Upper lobe of left lung (tissue), 6 donors: ENCODE results near the gene TMEM269. TPM values are rescaled to one million over a fixed set of nuclear protein-coding genes. Genes with fewer than 3 reads are reported as not detected.

Source experiments
- ATAC-seq, 2 donors: fragments of 200-7000 bp; cut with Tn5 transposase; one replicate each; pipeline ENCODE4 v1.9.1; 2022; ENCODE audit warnings: mild to moderate bottlenecking in 2 of 2, moderate library complexity in 2 of 2; ENCODE audit not compliant: low FRiP score in 2 of 2
- DNase-seq, 2 donors: peaks; one replicate each; pipeline ENCODE4 v3.0.0-alpha.2; 2019 to 2020
- H3K27ac ChIP-seq, 4 donors: fragments of 200-600 bp; sonication (generic); one replicate each; pipeline ENCODE4 v1.5.1; 2016 to 2019
- H3K27me3 ChIP-seq, 4 donors: fragments of 200-600 bp; sonication (generic); one replicate each; pipeline ENCODE4 v1.5.1; 2017 to 2019
- H3K36me3 ChIP-seq, 4 donors: fragments of 200-600 bp; sonication (generic); one replicate each; pipeline ENCODE4 v1.5.1; 2016 to 2019
- H3K4me1 ChIP-seq, 4 donors: fragments of 200-600 bp; sonication (generic); one replicate each; pipeline ENCODE4 v1.5.1; 2018 to 2019
- H3K4me3 ChIP-seq, 4 donors: fragments of 200-600 bp; sonication (generic); one replicate each; pipeline ENCODE4 v1.5.1; 2017 to 2019; ENCODE audit warnings: mild to moderate bottlenecking in 2 of 4, moderate library complexity in 1 of 4
- H3K9me3 ChIP-seq, 4 donors: fragments of 200-600 bp; sonication (generic); one replicate each; pipeline ENCODE4 v1.5.1; 2018 to 2019
- EP300 ChIP-seq, 4 donors: sonication (generic); formaldehyde crosslinking; IDR thresholded peaks; one replicate each; pipeline ENCODE4 v1.5.1; 2017; ENCODE audit warnings: antibody characterized with exemption in 4 of 4, control low read depth in 2 of 4
- POLR2A ChIP-seq, 4 donors: fragments of 450-650 bp; IDR thresholded peaks; one replicate each; pipeline ENCODE4 v1.5.1; 2016 to 2017; ENCODE audit warnings: antibody characterized with exemption in 4 of 4, mild to moderate bottlenecking in 2 of 4
- POLR2AphosphoS5 ChIP-seq, 2 donors: sonication (generic); formaldehyde crosslinking; IDR thresholded peaks; one replicate each; pipeline ENCODE4 v1.5.1; 2017; ENCODE audit warnings: antibody characterized with exemption in 2 of 2
- WGBS, 2 donors: methylation state at CpG; one replicate each; pipeline ENCODE4 v1.1.5; 2017 to 2018; 5-methylcytosine and 5-hydroxymethylcytosine counted together
- total RNA-seq, 6 donors: library from RNA; depleted of rRNA in 4 of 6; stranded (reverse); fragments of >200 nt in 4 of 6; gene quantifications; one replicate each; pipeline versions ENCODE4 v1.1.0 to v1.2.1, GENCODE V29; 2016 to 2021
- TF ChIP-seq, protein P1 (sequence below), 6 experiments: fragments of 450-650 bp in 4 of 6; fragments of 200-600 bp in 2 of 6; sonication (generic) in 2 of 6; IDR thresholded peaks; one replicate each; pipeline ENCODE4 v1.5.1; 2016 to 2019; ENCODE audit warnings: antibody characterized with exemption in 6 of 6
- donor health status: DM: no; HTN: no; CAD: no; lungs with moderate emphysema.
- donor health status: DM: no; HTN: yes; CAD: no; lungs with severe emphysema.

The TMEM269 gene
- total RNA-seq, 6 donors from 2014 or later: 0.07 to 2.1 (median 0.14) TPM; not detected in 2

- Histone ChIP-seq H3K4me3 (no peak overlapping the region), H3K4me1 (no peaks in the 10 kb centered on the region), H3K36me3 (peaks cover 0 to 15% (median 8%) of the 10 kb centered on the region in 4 donors), H3K27me3 (no peaks in the 10 kb centered on the region), H3K9me3 (no peaks in the 10 kb centered on the region), H3K27ac (no peak overlapping the region)
- DNase-seq: no peak
- no peak for ATAC-seq
- TF ChIP-seq POLR2AphosphoS5 (IDR thresholded peaks at IDR 0.05) (no peak), POLR2A (IDR thresholded peaks at IDR 0.05) (no peak)
- TF ChIP-seq, protein P1, sequence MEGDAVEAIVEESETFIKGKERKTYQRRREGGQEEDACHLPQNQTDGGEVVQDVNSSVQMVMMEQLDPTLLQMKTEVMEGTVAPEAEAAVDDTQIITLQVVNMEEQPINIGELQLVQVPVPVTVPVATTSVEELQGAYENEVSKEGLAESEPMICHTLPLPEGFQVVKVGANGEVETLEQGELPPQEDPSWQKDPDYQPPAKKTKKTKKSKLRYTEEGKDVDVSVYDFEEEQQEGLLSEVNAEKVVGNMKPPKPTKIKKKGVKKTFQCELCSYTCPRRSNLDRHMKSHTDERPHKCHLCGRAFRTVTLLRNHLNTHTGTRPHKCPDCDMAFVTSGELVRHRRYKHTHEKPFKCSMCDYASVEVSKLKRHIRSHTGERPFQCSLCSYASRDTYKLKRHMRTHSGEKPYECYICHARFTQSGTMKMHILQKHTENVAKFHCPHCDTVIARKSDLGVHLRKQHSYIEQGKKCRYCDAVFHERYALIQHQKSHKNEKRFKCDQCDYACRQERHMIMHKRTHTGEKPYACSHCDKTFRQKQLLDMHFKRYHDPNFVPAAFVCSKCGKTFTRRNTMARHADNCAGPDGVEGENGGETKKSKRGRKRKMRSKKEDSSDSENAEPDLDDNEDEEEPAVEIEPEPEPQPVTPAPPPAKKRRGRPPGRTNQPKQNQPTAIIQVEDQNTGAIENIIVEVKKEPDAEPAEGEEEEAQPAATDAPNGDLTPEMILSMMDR (IDR thresholded peaks at IDR 0.05): no peak
Measured at GRCh38 chr1:42831273-42831672, 46.5 kb downstream of the TMEM269 start.

DNA sequence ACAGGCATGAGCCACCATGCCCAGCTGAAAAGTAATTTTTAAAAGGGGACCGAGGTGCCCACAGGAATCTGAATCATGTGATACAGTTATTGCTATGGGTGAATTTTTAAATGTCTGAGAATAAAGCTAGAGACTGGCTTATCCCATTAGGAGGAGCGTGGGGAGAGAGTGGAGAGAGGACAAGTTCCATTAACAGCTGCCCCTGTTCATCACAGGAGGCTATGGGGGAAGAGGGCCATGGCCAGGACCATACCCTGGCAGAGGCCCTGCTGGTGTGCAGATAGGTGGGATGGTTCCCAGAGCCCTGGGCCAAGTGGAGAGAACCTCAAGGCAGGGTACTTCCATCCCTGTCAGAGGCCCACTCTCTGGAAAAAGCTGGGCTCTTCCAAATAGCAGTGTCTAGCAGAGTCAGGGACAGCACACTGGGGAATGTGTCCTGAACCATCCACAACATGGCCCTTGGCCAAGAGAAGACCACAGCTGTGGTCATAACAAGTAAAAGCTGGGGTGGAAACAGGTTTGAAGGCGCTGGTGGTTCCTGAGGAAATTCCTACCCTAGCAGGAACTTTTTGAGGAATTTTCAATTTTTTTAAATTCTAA lies 48.0 kb downstream of the TMEM269 start:
- 90 to 95% methylated on average over 3 of the region's 3 CpGs for WGBS, 2 donors
- Histone ChIP-seq H3K27me3 (no peaks in the 10 kb centered on the region), H3K9me3 (no peaks in the 10 kb centered on the region), H3K27ac (no peak overlapping the region), H3K4me3 (no peak overlapping the region), H3K36me3 (peaks cover 0 to 15% (median 8%) of the 10 kb centered on the region in 4 donors), H3K4me1 (no peaks in the 10 kb centered on the region)
- DNase-seq (no peak), ATAC-seq (no peak)
- TF ChIP-seq, protein P1 (IDR thresholded peaks at IDR 0.05): no peak
- TF ChIP-seq POLR2AphosphoS5 (IDR thresholded peaks at IDR 0.05) (no peak), EP300 (IDR thresholded peaks at IDR 0.05) (no peak), POLR2A (IDR thresholded peaks at IDR 0.05) (no peak)

DNA sequence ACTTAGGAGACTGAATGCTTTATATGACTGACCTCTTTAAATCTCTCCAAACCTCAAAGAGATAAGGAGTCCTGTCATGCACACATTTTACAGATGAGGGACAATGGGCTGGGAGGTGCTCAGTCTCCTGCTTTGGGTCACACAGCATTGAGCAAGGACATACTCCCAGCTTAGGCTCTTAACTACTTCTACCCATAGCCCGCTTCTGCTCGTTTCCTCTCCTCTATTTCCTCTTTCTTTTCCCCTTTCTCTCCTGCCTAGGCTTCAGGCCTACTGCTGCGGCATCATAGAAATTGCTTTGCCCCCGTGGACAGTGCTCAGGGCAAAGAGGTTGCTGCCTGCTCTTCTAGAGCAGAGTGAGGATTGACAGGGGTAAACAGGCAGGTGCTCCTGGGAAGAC lies 49.2 kb downstream of the TMEM269 start:
- TF ChIP-seq POLR2AphosphoS5 (IDR thresholded peaks at IDR 0.05): no peak
- DNase-seq: no peak
- Histone ChIP-seq H3K4me1 (no peaks in the 10 kb centered on the region), H3K4me3 (no peak overlapping the region), H3K9me3 (no peaks in the 10 kb centered on the region), H3K36me3 (peaks cover 0 to 15% (median 6%) of the 10 kb centered on the region in 4 donors), H3K27ac (no peak overlapping the region), H3K27me3 (no peaks in the 10 kb centered on the region)
- peak in 1 of 2 donors; percentile 26 for ATAC-seq
- 78 to 82% methylated on average over 4 of the region's 4 CpGs for WGBS, 2 donors

- Histone ChIP-seq H3K4me3 (no peak overlapping the region), H3K4me1 (no peaks in the 10 kb centered on the region), H3K9me3 (no peaks in the 10 kb centered on the region), H3K27ac (no peak overlapping the region), H3K36me3 (peaks cover 0 to 14% (median 4%) of the 10 kb centered on the region in 4 donors), H3K27me3 (no peaks in the 10 kb centered on the region)
- ATAC-seq: no peak
- no peak for DNase-seq
- 89 to 93% methylated on average over 5 of the region's 5 CpGs for WGBS, 2 donors
- TF ChIP-seq EP300 (IDR thresholded peaks at IDR 0.05) (no peak), POLR2A (IDR thresholded peaks at IDR 0.05) (no peak), POLR2AphosphoS5 (IDR thresholded peaks at IDR 0.05) (no peak)
- TF ChIP-seq, protein P1 (IDR thresholded peaks at IDR 0.05): no peak
Measured at GRCh38 chr1:42834803-42835202, 50.0 kb downstream of the TMEM269 start.

GRCh38 chr1:42835422-42835821 lies 50.6 kb downstream of the TMEM269 start:
- Histone ChIP-seq H3K9me3 (no peaks in the 10 kb centered on the region), H3K4me3 (no peak overlapping the region), H3K4me1 (no peaks in the 10 kb centered on the region), H3K36me3 (peaks cover 0 to 7% (median 2%) of the 10 kb centered on the region in 4 donors), H3K27me3 (no peaks in the 10 kb centered on the region), H3K27ac (no peak overlapping the region)
- ATAC-seq (no peak), DNase-seq (no peak)
- 79 to 100% methylated on average over 2 of the region's 2 CpGs for WGBS, 2 donors
- TF ChIP-seq POLR2A (IDR thresholded peaks at IDR 0.05) (no peak), POLR2AphosphoS5 (IDR thresholded peaks at IDR 0.05) (no peak), EP300 (IDR thresholded peaks at IDR 0.05) (no peak)
- TF ChIP-seq, protein P1 (IDR thresholded peaks at IDR 0.05): no peak
